CD4-positive, alpha-beta T cell treated with Interleukin-12 subunit alpha and Interleukin-12 subunit beta, for 1 hour (primary cell): ENCODE data around the gene CARNS1.
"Not testable (repeated sequence)": the region's sequence is repeated elsewhere in the genome, so short reads cannot be mapped to it uniquely, and the experiment has no call there.

Experiments
- DNase-seq: peaks from one replicate; pipeline ENCODE4 v3.0.0-alpha.2; 2020

Gene CARNS1

DNA sequence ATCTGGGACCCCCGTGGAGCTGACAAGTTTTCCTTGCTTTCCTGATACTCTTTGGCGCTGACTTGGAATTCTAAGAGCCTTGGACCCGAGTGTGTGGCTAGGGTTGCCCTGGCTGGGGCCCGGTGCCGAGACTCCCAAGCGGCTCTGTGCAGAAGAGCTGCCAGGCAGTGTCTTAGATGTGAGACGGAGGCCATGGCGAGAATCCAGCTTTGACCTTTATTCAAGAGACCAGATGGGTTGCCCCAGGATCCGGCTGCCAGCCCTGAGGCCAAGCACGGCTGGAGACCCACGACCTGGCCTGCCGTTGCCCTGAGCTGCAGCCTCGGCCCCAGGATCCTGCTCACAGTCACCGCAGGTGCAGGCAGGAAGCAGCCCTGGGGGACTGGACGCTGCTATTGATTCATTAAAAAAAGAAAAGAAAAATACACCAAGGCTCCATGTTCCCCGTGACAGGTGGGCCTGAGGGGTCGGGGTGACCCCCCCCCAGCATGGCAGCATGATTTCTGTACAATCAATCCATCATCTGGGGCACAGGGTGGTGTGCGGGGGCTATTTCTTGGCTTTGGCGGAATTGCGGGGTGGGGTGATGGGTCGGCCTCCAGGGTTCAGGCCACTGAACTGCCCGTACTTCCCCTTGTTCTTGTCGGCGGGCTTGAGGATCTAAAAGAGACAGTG is 17.4 kb upstream of the CARNS1 start:
- DNase-seq: no peak

DNA sequence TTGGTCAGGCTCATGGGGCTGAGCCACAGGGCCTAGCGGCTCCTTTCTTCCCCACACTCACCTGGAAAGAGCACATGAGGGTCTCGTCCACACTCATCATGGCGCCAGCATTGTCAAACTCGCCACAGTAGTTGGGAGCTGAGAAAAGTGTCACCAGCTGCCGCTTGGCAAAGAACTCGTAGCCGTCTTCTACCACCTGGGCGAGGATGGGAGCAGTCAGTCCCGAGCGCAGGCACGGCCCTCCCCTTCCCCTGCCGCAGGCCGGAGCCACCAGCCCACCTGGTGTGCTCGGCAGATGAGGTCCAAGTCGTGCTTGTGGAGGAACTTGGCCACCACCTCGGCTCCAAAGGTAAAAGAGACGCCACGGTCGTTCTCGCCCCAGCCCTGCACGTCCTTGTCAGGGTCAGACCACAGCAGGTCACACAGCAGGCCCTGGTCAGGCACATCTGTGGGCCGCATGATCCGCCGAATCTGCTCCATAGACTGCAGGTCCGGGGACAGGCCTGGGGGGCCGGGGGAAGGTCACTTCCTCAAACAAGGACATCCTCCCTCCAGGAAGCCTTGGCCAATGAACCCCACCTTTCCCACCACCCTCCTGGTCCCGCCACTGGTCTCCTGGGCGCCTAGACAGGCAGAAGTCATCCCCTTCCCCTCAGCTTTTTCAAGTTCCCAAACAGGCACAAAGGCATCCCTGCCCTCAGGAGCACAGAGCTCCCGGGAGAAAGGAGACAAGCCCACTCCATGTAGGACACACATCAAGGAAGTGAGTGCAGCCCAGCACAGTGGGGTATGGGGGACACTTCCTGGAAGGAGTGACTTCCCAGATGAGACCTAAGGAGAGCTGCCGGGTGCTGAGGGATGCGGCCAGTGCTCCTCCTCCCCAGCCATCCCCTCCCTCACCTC is 16.6 kb upstream of the CARNS1 start:
- no peak for DNase-seq

DNA sequence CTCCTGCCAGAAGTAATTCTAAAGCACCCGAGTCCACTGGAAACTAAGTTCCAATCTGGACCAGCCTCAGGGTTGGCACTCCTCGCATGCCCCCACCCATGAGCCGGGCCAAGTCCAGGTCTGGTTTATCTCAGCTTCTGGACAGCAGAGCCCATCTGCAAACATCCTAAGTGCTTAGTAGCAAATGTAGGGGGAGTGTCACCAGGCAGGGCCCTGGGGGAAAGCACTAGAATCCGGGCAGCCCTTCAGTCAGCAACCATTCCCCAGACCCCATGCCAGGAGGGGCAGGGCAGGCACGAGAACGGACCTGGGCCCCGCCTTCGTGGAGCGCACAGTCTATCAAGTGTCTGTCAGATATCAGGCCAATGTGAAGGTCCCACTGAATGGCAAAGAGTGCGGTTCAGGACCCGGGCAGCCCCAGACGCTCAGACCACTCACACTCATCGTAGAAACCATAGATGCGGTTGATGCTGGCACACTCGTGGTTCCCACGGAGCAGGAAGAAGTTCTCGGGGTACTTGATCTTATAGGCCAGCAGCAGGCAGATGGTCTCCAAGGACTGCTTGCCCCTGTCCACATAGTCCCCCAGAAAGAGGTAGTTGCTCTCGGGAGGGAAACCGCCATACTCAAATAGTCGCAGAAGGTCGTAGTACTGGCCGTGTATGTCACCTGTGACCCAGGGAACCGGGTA is 15.1 kb upstream of the CARNS1 start:
- DNase-seq: no peak

DNA sequence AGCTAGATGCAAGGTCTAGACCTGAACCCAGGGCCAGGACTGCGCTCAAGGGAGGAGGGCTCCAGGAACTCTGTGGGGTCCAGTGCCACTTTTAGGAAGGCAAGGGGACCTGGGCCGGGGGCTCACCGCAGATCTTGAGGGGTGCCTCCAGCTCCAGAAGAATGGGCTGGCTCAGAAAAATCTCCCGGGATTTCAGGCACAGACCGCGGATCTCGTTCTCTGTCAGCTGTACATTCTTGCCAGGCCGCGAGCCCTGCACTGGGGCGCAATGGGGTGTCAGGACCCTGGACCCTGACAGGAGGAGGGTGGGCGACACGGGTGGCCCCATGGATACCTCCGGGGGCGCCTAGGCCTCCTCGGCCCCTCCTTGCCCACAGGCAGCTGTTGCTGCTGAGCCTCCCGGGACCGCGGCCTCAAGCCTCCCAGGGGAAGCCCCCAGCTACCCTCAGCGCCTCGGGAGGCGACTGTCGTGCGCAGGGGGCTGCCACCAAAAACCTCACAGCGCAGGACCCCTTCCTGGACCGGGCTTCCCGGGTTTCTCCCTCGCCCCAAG is 14.5 kb upstream of the CARNS1 start:
- no peak for DNase-seq

DNA sequence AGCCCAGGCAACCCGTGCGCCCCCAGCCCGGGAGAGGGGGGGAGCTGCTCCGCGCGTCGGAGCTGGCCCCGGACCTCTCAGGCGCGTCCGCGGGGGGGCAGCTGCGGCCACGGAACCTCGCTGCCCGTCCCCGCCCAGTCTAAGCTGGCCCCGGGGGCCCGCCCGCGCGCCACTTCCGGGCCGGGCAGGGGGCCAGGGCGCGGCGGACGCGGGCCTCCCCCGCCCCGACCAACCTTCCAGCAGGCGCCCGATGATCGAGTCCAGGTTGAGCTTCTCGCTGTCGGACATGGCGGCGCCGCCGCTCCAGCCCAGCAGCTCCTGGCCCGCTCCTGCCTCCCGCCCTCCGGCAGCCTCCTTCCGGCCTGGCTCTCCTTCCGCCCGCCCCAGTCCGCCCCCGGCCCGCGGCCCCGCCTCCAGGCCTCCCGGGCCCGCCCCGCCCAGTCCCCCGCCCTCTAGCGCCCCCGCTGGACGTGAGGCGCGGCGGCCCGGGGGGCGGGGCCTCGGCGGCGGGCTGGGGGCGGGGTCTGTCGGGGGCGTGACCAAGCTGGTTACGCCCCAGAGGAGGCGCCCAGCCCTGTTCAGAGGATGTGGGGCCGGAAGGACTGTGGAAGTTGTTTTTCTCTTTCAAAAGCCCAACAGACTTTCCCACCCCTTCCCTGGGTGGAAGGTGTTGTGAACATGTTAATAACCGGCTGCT is 13.8 kb upstream of the CARNS1 start, which contains the start of gene PPP1CA:
Gene PPP1CA, minus strand, starts transcription at position 364 of the 697 bp plus-strand sequence. Its CDS starts 76 bp downstream, at position 288.
- peak; percentile 92 for DNase-seq

DNA sequence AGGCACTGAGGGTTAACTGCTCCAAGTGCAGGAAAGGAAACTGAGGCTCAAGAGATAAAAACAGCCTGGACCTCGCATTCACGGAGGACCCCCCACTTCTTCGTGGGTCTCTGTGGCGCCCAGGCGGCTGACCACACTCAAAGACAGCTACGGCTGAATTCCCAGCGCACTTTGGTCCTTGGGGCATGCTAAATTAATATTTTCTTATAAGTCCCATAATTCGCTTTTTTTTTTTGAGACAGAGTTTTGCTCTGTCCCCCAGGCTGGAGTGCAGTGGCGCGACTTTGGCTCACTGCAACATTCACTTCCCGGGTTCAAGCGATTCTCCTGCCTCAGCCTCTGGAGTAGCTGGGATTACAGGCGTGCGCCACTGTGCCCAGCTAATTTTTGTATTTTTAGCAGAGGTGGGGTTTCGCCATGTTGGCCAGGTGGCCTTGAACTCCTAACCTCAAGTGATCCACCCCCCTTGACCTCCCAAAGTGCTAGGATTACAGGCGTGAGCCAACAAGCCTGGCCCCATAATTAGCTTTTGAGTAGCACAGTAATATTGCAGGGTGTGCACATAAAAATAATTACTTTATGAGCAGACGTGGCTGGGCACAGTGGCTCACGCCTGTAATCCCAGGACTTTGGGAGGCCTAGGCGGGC is 13.2 kb upstream of the CARNS1 start:
- DNase-seq: not testable (repeated sequence)

DNA sequence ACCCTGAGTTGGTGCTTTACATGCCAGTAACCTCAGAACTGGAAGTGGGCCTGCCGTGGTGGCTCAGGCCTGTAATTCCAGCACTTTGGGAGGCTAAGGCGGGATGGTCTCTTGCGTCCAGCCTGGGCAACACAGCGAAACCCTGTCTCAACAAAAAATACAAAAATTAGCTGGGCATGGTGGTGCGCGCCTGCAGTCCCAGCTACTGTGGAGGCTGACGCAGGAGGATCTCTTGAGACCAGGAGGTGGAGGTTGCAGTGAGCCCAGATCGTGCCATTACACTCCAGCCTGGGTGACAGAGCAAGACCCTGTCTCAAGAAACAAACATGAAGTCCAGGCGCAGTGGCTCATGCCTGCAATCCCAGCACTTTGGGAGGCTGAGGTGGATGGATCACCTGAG is 12.4 kb upstream of the CARNS1 start:
- DNase-seq: not testable (repeated sequence)

DNA sequence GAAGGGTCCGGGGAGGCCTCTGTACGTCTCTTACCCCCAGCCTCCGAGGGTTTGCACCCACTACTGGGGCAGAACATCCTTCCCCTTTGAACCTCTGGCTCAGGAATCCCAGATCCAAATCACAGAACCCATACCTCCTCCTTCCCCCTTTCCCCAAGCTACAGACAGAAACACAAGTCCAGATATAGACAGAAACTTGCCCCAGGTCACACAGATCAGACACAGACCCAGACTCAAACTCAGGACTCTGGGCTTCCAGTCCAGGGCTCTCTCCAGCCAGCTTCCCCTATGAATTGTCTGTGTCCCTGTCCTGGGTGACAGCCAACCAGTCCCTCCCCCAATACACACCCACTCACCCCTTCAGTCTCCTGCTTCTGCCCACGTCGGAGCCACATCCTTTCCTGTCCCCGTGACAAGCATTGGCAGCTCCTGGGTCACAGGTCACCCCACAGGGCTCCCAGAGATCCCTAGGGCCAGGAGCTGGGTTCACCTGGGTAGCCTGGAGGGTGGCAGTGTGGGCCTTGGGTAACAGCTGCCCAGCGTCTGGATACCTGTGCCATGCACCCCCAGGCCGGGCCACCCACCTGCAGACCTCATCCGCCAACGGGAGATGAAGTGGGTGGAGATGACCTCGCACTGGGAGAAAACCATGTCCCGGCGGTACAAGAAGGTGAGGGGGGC is 10.8 kb upstream of the CARNS1 start:
- DNase-seq: peak; percentile 66

DNA sequence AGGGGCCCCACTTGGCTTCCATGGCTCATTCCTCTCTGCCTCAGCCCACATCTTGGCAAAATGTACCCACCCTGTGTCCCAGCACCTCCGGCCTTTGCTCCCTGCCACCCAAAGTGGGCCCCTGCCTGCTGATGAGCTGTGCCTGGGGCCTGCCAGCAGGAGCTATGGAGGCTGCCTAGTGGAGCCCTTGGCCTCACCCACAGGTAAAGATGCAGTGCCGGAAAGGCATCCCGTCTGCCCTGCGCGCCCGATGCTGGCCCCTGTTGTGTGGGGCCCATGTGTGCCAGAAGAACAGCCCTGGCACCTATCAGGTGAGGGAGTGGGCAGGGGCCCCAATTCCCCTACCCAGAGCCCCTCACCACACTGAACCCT is 10.3 kb upstream of the CARNS1 start:
- no peak for DNase-seq

DNA sequence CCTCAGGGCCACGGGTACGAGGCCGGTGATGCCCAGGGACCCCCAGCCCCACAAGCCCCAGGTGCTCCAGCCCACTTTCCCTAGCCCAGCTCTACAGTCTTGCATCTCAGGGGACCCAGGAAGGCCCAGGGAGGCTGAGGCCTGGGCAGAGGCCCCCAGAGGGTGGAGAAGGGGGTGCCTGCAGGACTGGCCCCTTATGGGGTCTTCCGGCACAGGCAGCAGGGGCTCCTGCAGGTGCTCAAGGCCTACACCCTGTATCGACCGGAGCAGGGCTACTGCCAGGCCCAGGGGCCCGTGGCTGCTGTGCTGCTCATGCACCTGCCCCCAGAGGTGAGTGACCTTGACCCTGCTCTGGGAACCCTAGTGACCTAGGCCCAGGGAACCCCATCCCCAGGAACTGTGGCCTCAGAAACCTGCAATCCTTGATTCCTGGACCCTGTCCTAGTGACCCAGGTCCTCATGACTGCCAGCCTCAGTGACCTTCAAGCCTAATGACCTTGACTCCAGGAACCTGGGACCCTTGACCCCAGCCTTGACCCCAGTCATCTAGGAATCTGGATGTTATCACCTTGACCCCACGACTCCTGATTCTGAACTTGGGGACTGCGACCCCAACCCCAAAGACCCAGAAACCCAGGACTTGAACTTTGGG is 9.7 kb upstream of the CARNS1 start:
- DNase-seq: no peak

DNA sequence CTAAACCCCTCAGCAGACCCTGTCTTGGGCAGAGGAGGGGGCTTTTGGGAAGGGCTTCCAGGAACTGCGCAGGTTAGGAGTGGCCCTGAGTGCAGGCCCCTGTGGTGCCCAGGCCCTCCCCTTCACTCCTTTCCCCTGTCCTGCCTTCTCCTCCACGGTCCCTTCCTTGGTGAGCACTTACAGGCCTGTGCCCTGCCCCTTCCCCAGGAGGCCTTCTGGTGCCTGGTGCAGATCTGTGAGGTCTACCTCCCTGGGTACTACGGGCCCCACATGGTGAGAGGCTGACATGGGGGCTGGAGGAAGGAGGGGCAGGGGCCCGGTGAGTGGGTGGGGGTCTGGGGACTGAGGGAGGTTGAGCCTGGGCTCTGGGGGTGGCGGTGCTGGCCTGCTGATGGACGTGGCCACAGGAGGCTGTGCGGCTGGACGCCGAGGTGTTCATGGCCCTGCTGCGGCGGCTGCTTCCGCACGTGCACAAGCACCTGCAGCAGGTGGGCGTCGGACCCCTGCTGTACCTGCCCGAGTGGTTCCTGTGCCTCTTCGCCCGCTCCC is 9.0 kb upstream of the CARNS1 start:
- no peak for DNase-seq

DNA sequence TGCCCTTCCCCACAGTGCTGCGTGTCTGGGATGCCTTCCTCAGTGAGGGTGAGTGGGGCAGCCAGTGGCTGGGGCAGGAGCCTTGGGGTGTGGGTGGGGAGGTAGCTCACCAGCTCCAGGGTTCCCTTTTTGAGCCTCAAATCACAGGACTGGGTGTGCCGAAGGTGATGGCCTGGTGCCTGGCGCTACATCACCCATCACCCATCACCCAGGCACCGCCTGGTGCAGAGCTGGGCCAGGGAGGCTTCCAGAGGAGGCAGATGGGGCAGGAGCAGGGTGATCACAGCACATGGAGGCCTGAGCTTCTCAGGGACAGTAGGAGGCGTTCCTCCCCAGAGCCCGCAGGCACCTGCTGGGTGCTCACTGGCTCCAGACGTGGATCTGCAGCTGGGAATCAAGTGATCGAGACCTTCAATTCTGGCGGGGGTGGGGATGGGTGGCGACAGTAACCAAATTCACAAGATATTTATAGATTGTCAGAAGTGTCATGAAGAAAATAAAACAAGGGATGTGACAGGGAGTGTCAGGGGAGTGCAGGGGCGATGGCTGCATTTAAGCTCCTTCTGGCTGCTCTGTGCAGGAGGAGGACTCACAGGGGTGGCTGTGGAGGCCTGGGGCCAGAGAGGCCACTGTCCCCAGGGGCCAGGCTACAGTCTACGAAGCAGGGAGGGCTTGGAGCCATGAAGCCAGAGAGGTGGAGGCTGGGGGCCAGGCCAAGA is 8.3 kb upstream of the CARNS1 start:
- no peak for DNase-seq

DNA sequence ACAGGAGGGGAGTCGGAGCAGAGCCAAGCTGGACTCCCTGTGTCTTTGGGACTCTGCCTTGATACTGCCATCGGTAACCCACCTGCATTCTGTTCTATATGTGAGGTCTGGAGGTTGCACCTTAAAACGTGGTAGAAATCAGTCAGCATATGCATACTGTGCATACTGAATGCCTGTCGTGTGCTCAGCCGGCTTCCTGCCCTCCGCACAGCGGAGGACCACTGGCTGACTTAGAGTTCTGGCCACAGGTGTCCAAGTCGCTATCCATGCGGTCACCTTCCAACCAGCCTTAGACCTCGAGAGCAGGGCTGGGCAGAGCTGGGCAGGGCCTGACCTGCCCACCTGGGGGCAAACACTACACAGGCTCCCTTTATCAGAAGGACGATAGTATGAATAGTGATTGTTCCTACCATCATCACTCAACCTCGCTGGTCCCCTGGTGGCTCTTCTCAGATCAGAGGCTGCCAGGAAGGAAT is 7.8 kb upstream of the CARNS1 start:
- DNase-seq: no peak

DNA sequence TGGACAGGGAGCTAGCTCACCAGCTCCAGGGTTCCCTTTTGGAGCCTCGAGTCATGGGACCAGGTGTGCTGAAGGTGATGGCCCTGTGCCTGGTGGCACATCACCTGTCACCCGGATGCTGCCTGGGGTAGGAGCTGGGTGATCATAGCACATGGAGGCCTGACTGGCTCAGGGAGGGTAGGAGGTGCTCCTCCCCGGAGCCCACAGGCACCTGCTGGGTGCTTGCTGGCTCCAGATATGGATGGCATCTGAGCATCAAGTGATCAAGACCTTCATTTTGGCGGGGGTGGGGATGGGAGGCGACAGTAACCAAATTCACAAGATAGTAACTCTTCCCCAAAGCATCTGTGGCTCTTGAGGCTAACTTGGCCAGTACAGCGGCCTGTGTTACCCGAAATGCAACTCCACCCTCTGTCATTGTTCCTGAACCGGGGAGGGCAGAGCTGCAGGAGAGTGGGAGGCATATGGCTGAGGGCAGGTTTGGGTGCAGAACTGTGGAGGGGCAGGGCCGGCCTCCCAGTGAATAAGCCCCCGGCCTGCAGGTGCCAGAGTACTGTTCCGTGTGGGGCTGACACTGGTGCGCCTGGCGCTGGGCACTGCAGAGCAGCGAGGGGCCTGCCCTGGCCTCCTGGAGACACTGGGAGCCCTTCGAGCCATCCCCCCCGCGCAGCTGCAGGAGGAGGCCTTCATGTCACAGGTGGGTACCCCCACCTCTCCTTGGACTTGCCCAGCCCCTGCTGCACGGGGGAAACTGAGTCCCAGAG is 6.9 kb upstream of the CARNS1 start:
- no peak for DNase-seq

DNA sequence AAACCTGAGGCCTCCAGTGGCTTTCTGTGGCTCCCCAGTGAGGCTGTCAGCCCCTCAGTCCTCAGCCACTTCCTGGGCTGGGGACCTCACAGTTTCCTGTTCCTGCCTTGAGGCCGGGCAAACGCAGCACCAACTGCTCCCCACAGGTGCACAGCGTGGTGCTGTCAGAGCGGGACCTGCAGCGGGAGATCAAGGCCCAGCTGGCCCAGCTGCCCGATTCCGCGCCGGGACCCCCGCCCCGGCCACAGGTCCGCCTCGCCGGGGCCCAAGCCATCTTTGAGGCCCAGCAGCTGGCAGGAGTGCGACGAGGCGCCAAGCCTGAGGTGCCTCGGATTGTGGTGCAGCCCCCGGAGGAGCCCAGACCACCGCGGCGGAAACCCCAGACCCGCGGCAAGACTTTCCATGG is 6.2 kb upstream of the CARNS1 start:
- DNase-seq: peak; percentile 82

DNA sequence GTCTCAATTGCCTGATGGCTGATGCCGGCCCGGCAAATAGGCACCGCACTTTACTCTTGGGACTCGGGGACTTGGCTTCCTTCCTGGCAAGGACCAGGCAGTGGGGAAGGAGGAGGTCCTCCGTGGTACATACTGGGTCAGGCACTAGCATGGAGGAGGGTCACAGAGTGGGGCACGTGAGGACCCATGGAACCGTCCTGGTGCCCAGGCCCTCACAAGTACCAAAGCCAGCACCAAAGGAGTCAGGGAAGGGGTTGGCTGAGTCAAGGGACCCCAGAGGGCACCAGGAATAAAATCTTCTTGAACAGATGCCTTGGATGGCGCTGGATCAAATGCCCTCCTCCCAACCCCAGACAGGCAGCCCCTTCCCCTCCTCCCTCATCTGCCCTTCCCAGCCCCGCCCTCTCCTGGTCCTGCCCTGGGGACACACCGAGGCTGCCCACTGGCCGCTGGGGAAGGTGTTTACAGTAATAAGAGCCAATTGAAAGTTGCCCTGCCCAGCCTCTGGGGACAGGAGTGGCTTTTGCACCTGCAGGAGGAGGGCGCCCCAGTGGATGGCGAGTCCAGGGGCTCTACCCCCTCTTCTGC is 5.6 kb upstream of the CARNS1 start:
- DNase-seq: no peak

DNA sequence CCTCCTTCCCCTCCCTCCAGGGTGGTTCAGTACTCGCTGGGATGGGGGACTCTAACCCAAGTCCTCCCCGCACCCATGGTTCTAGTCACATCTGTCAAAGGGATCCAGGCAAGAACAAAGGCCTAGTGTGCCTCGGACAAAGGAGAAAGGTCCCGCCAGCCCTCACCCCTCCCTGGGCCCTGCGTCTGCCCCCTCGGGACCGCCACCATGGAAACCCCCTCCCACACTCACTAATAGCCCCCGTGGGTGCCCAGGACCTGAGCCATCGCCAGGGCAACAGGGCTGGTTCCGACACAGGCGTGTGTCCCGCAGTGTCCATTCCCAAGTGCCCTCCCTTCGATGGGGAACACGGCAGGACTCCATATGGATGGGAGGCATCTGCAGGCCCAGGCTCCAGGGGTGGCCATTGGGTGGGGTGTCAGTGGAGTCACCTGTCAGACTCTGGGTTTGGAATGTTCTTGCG is 5.1 kb upstream of the CARNS1 start:
- no peak for DNase-seq

DNA sequence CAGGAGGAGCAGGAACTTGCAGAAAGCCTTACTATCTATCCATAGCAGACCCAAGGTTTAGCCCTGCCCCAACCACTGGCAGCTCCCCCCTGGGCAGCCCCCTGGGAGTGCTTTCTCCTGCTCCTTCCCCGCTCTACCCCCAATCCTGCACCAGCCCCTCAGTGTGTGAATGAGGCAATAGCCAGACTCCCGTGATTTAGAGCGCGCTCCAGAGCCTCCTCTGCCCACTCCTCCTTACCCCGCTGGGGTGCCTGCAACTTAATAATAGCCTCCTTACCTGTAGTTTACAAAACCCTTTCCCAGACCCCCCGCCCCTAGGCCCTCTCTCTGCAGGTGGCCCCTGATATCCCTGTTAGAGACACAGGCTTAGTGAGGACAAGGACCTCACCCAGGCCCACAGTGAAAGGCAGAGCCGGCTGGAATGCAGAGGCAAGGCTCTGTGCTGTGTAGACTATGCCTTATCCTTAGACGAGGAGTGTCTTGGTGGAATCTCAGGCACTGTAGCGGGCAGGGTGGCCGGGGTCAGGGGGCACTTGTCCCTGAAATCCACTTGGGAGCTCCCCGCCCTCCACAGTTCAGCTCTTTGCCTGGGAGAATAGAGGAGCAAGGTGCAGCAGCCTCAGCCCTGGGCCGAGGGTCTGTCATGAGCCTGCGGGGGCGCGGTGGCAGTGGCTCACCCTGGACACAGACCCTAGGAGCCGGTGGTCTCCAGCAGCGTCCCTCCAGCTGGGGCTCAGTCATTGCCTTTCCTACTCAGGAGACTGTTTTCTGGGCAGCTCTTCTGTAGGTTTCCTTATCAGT is 4.3 kb upstream of the CARNS1 start:
- no peak for DNase-seq
